SK-N-SH (cell line): Measurements from ENCODE around the gene DMRTB1. TPM values are rescaled to one million over a fixed set of nuclear protein-coding genes. Genes with fewer than 3 reads are reported as not detected.

ENCODE experiments used
- CTCF ChIA-PET: fragments of 300-600, 350-600 bp; formaldehyde crosslinking; extraction: SDS; loops from one replicate; lab custom pipeline; 2021; lab: Yijun Ruan, JAX
- POLR2A ChIA-PET: fragments of 350-600 bp; sonication (Branson Sonifier 250); formaldehyde crosslinking; extraction: SDS; loops from one replicate; lab custom pipeline; 2020; ENCODE audit warnings: antibody characterized with exemption, inconsistent platforms; lab: Yijun Ruan, JAX
- DNase-seq: peaks from one replicate; pipeline ENCODE4 v3.0.0; 2012
- H2AFZ ChIP-seq: fragments of 200-600 bp; sonication (generic); 2 replicates; pipeline ENCODE4 v1.8.1; 2016; ENCODE audit warnings: antibody characterized with exemption, mild to moderate bottlenecking, low read depth
- H3F3A ChIP-seq: fragments of 200-600 bp; sonication (generic); replicated peaks from 2 replicates; pipeline ENCODE3; 2016; ENCODE audit warnings: antibody characterized with exemption, mild to moderate bottlenecking; ENCODE audit not compliant: insufficient read depth
- H3K27ac ChIP-seq, 2 experiments: fragments of 200-500 bp in 1 of 2; fragments of 200-600 bp in 1 of 2; sonication (Bioruptor generic) in 1 of 2; sonication (generic), shearing (Covaris generic) in 1 of 2; 2 replicates each; pipeline versions ENCODE4 v1.5.1 to v1.6.1; 2014 to 2016; ENCODE audit warnings: low read depth in 2 of 2, inconsistent platforms in 1 of 2, low read length in 1 of 2, mild to moderate bottlenecking in 1 of 2, mixed read lengths in 1 of 2
- H3K27me3 ChIP-seq: fragments of 200-600 bp; sonication (generic), shearing (Covaris generic); 2 replicates; pipeline ENCODE4 v1.6.1; 2016; ENCODE audit warnings: mixed run types; ENCODE audit not compliant: insufficient read depth
- H3K36me3 ChIP-seq, 2 experiments: fragments of 200-500 bp in 1 of 2; fragments of 200-600 bp in 1 of 2; sonication (Bioruptor generic) in 1 of 2; sonication (generic) in 1 of 2; replicated peaks in 1 of 2; 2 replicates each; pipeline versions ENCODE3 to v1.5.1; 2014 to 2016; ENCODE audit warnings: low read length in 1 of 2, mild to moderate bottlenecking in 1 of 2; ENCODE audit not compliant: insufficient read depth in 2 of 2, control insufficient read depth in 1 of 2
- H3K4me1 ChIP-seq, 2 experiments: fragments of 200-500 bp in 1 of 2; fragments of 200-600 bp in 1 of 2; sonication (Bioruptor generic) in 1 of 2; sonication (generic), shearing (Covaris generic) in 1 of 2; 2 replicates each; pipeline versions ENCODE4 v1.5.1 to v1.6.1; 2014 to 2016; ENCODE audit warnings: low read depth in 1 of 2, low read length in 1 of 2, mixed run types in 1 of 2; ENCODE audit not compliant: insufficient read depth in 2 of 2, control insufficient read depth in 1 of 2
- H3K4me2 ChIP-seq: fragments of 200-600 bp; sonication (generic), shearing (Covaris generic); 2 replicates; pipeline ENCODE4 v1.6.1; 2017; ENCODE audit warnings: mixed run types
- H3K4me3 ChIP-seq, 2 experiments: fragments of 200-500 bp in 1 of 2; fragments of 200-600 bp in 1 of 2; sonication (Bioruptor generic) in 1 of 2; sonication (generic), shearing (Covaris generic) in 1 of 2; 2 replicates each; pipeline versions ENCODE4 v1.5.1 to v1.8.1; 2014 to 2016; ENCODE audit warnings: low read depth in 2 of 2, inconsistent platforms in 1 of 2, low read length in 1 of 2, mild to moderate bottlenecking in 1 of 2, mixed read lengths in 1 of 2, moderate library complexity in 1 of 2
- H3K79me2 ChIP-seq: fragments of 200-600 bp; sonication (generic); 2 replicates; pipeline ENCODE4 v1.8.1; 2017; ENCODE audit warnings: mild to moderate bottlenecking; ENCODE audit not compliant: insufficient read depth
- H3K9ac ChIP-seq: fragments of 200-600 bp; sonication (generic); 2 replicates; pipeline ENCODE4 v1.6.1; 2017; ENCODE audit warnings: mixed run types
- H3K9me2 ChIP-seq: fragments of 200-600 bp; sonication (generic); 2 replicates; pipeline ENCODE4 v1.6.1; 2017; ENCODE audit warnings: mixed run types
- H3K9me3 ChIP-seq: fragments of 200-600 bp; sonication (generic); 2 replicates; pipeline ENCODE4 v1.6.1; 2017; ENCODE audit warnings: mixed run types, mild to moderate bottlenecking, moderate library complexity
- H4K20me1 ChIP-seq: fragments of 200-600 bp; sonication (generic); 2 replicates; pipeline ENCODE4 v1.6.1; 2017; ENCODE audit warnings: mild to moderate bottlenecking, mixed run types; ENCODE audit not compliant: insufficient read depth
- ELF1 ChIP-seq: IDR thresholded peaks from 2 replicates; pipeline ENCODE4 v1.4.0; 2012
- EP300 ChIP-seq, 2 experiments: IDR thresholded peaks; 2 replicates each; pipeline versions ENCODE4 v1.4.0 to v1.6.1; 2012; ENCODE audit warnings: borderline replicate concordance in 1 of 2, low read depth in 1 of 2, low read length in 1 of 2
- EZH2phosphoT487 ChIP-seq: fragments of 200-600 bp; sonication (generic); IDR thresholded peaks from 2 replicates; pipeline ENCODE4 v1.6.1; 2017; ENCODE audit warnings: low read depth, mixed run types, mild to moderate bottlenecking, antibody characterized with exemption, moderate library complexity, borderline replicate concordance
- GABPA ChIP-seq: IDR thresholded peaks from 2 replicates; pipeline ENCODE4 v1.4.0; 2012; ENCODE audit warnings: low read depth, mild to moderate bottlenecking
- GATA2 ChIP-seq: sonication (generic); formaldehyde crosslinking; IDR thresholded peaks from 2 replicates; pipeline ENCODE4 v1.5.0; 2020; ENCODE audit warnings: mild to moderate bottlenecking, missing genetic modification reagents
- JUND ChIP-seq: IDR thresholded peaks from 2 replicates; pipeline ENCODE4 v1.4.0; 2012
- MAX ChIP-seq: IDR thresholded peaks from 2 replicates; pipeline ENCODE4 v1.4.0; 2012; ENCODE audit warnings: low read depth
- MEF2A ChIP-seq: IDR thresholded peaks from 2 replicates; pipeline ENCODE4 v1.4.0; 2012; ENCODE audit warnings: low read depth, borderline replicate concordance
- NRF1 ChIP-seq: IDR thresholded peaks from 2 replicates; pipeline ENCODE4 v1.6.1; 2012; ENCODE audit warnings: low read depth, mild to moderate bottlenecking, low read length
- RAD21 ChIP-seq: IDR thresholded peaks from 2 replicates; pipeline ENCODE4 v1.6.1; 2012; ENCODE audit warnings: mild to moderate bottlenecking, low read length
- SIN3A ChIP-seq: IDR thresholded peaks from 2 replicates; pipeline ENCODE4 v1.6.1; 2012; ENCODE audit warnings: low read depth, mild to moderate bottlenecking, low read length, moderate library complexity, borderline replicate concordance
- SMC3 ChIP-seq: IDR thresholded peaks from 2 replicates; pipeline ENCODE4 v1.6.1; 2012; ENCODE audit warnings: low read depth, low read length, improper control_type of control experiment
- TEAD4 ChIP-seq: IDR thresholded peaks from 2 replicates; pipeline ENCODE4 v1.4.0; 2012; ENCODE audit warnings: mild to moderate bottlenecking, borderline replicate concordance; ENCODE audit not compliant: insufficient read depth
- WGBS: methylation state at CpG from one replicate; pipeline ENCODE4 v1.1.6; 2017; ENCODE audit warnings: low lambda C conversion rate; 5-methylcytosine and 5-hydroxymethylcytosine counted together
- polyA plus RNA-seq, 3 experiments: library from polyadenylated mRNA; depleted of rRNA; stranded (reverse); fragments of >200 nt; gene quantifications; 2 replicates each; pipeline ENCODE4 v1.2.3, GENCODE V29; 2012
- TF ChIP-seq, protein P1 (sequence below): IDR thresholded peaks from 2 replicates; pipeline ENCODE4 v1.4.0; 2012; ENCODE audit warnings: low read depth, borderline replicate concordance
- TF ChIP-seq, protein P2 (sequence below): fragments of 150-350 bp; IDR thresholded peaks from 2 replicates; pipeline ENCODE4 v1.6.1; 2016; ENCODE audit warnings: mild to moderate bottlenecking, low read depth, low read length

Gene DMRTB1
- polyA plus RNA-seq, 1 of the 3 experiments (the other 2 are of a cell fraction): not detected

DNA sequence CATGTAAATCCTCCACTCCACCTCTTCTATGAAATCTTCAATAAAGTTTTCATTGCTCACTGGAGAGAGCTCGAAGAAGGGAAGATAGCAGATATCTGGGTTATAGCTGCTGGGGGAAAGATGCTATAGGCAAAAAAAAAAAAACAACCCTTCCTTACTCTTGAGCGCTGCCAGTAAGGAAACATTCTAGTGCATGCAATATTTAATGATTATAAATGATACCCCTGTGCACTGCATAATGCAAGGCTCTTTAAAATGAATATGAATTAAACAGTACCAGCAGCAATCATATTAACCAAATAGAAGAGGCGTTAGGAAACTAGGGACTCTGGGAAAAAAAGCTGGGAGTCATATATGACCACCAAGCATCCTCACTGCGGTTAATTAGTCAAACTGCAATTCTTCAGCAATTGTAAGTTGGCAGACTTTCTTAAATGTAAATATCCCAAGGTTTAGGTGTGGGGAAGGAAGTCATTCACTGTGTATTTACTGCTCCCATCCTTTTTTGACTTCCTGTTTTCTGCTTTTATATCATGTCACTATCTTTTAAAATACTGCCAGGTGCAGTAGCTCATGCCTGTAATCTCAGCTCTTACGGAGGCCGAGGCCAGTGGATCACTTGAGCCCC, 3.7 kb upstream of the DMRTB1 start:
- no peaks in the 10 kb centered on the region for H3K4me1 ChIP-seq
- H3K9me3 ChIP-seq: no peaks in the 10 kb centered on the region
- POLR2A ChIA-PET: interaction anchor here (0.6 kb wide), 1 partner anchor 64 kb away, joined by 4 read pairs; no protein-coding TSS in a partner anchor
- 69% methylated on average over 6 of the region's 6 CpGs for WGBS
- no peaks in the 10 kb centered on the region; the same call in 1 of the 2 replicates for H3K27me3 ChIP-seq
- CTCF ChIA-PET: interaction anchor here (1.0 to 4.2 kb wide), 6 partner anchors 11 to 300 kb away, joined by 3 to 21 read pairs (median 4); no protein-coding TSS in a partner anchor
- no peaks in the 10 kb centered on the region for H3K9me2 ChIP-seq
- H3K27ac ChIP-seq: no peak overlapping the region
- no peak overlapping the region for H3K4me2 ChIP-seq
- TF ChIP-seq SIN3A: no peak
- no peak for TF ChIP-seq EZH2phosphoT487
- TF ChIP-seq GATA2 (CRISPR knock-in tag): no peak
- TF ChIP-seq, protein P1, sequence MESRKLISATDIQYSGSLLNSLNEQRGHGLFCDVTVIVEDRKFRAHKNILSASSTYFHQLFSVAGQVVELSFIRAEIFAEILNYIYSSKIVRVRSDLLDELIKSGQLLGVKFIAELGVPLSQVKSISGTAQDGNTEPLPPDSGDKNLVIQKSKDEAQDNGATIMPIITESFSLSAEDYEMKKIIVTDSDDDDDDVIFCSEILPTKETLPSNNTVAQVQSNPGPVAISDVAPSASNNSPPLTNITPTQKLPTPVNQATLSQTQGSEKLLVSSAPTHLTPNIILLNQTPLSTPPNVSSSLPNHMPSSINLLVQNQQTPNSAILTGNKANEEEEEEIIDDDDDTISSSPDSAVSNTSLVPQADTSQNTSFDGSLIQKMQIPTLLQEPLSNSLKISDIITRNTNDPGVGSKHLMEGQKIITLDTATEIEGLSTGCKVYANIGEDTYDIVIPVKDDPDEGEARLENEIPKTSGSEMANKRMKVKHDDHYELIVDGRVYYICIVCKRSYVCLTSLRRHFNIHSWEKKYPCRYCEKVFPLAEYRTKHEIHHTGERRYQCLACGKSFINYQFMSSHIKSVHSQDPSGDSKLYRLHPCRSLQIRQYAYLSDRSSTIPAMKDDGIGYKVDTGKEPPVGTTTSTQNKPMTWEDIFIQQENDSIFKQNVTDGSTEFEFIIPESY: no peak
- no peak for TF ChIP-seq SMC3
- no peak for TF ChIP-seq GABPA
- no peak overlapping the region for H3K9ac ChIP-seq
- no peaks in the 10 kb centered on the region for H4K20me1 ChIP-seq
- DNase-seq: no peak
- H3F3A ChIP-seq: no peaks in the 10 kb centered on the region
- H3K79me2 ChIP-seq: no peaks in the 10 kb centered on the region
- no peak overlapping the region for H3K4me3 ChIP-seq
- no peak overlapping the region for H2AFZ ChIP-seq
- no peaks in the 10 kb centered on the region for H3K36me3 ChIP-seq

DNA sequence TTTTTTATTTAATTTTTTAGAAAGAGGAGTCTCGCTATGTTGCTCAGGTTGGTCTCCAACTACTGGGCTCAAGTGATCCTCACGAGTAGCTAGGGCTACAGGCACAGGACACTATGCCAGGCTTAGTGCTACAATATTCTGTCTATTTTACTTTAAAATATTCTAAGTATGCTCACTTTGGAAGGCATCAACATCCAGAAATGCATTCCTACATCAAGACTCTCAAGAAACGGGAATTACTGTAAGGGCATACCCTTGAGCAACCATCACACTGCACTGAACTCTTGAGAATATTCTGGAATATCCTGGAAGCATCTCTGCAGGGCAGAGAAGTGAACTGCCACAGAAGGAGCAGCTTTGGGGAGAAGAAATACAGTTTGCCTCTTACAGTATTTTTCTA, 565 bp upstream of the DMRTB1 start:
- 47% methylated on average over 3 of the region's 3 CpGs for WGBS
- H3K9me2 ChIP-seq: no peaks in the 10 kb centered on the region
- CTCF ChIA-PET: interaction anchor here (0.9 to 2.7 kb wide), 2 partner anchors 14 to 66 kb away, joined by 3 to 11 read pairs; no protein-coding TSS in a partner anchor
- H3K36me3 ChIP-seq: no peaks in the 10 kb centered on the region
- no peaks in the 10 kb centered on the region for H3F3A ChIP-seq
- H2AFZ ChIP-seq: no peak overlapping the region
- H3K79me2 ChIP-seq: no peaks in the 10 kb centered on the region
- POLR2A ChIA-PET: no interaction called here
- H4K20me1 ChIP-seq: no peaks in the 10 kb centered on the region
- peaks cover 0 to 13% of the 10 kb centered on the region in 2 experiments; a peak in 1 of 4 replicates for H3K4me1 ChIP-seq
- no peak overlapping the region for H3K4me2 ChIP-seq
- no peaks in the 10 kb centered on the region; the same call in 1 of the 2 replicates for H3K27me3 ChIP-seq
- H3K27ac ChIP-seq: no peak overlapping the region
- H3K4me3 ChIP-seq: no peak overlapping the region
- H3K9ac ChIP-seq: no peak overlapping the region
- no peak for DNase-seq
- no peaks in the 10 kb centered on the region for H3K9me3 ChIP-seq
- TF ChIP-seq, protein P2, sequence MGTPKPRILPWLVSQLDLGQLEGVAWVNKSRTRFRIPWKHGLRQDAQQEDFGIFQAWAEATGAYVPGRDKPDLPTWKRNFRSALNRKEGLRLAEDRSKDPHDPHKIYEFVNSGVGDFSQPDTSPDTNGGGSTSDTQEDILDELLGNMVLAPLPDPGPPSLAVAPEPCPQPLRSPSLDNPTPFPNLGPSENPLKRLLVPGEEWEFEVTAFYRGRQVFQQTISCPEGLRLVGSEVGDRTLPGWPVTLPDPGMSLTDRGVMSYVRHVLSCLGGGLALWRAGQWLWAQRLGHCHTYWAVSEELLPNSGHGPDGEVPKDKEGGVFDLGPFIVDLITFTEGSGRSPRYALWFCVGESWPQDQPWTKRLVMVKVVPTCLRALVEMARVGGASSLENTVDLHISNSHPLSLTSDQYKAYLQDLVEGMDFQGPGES: no peak
- TF ChIP-seq MEF2A: no peak
- TF ChIP-seq TEAD4: no peak
- TF ChIP-seq NRF1: no peak
- no peak for TF ChIP-seq JUND
- no peak for TF ChIP-seq ELF1
- TF ChIP-seq EP300 (IDR thresholded peaks at IDR 0.05; ENCODE audit: borderline replicate concordance in 1 of 2, low read depth in 1 of 2, low read length in 1 of 2): no peak
- no peak for TF ChIP-seq MAX
- TF ChIP-seq RAD21: no peak
